Type B pancreatic cell (in vitro differentiated cells): Measurements from ENCODE around the gene ZNF532. TPM values are rescaled to one million over a fixed set of nuclear protein-coding genes. Genes with fewer than 3 reads are reported as not detected.

Source experiments
- DNase-seq: peaks from one replicate; pipeline ENCODE4 v3.0.0; 2021; ENCODE audit warnings: mixed read lengths; ENCODE audit not compliant: unreplicated experiment; ENCODE audit errors: extremely low spot score
- H3K27ac Mint-ChIP-seq: 2 replicates; pipeline ENCODE4 v1.8.0; 2021; ENCODE audit warnings: mild to moderate bottlenecking, mixed read lengths
- H3K27me3 Mint-ChIP-seq: 2 replicates; pipeline ENCODE4 v1.8.0; 2021; ENCODE audit warnings: mixed read lengths
- H3K36me3 Mint-ChIP-seq: 2 replicates; pipeline ENCODE4 v1.8.0; 2021; ENCODE audit warnings: mixed read lengths
- H3K4me1 Mint-ChIP-seq: one replicate; pipeline ENCODE4 v1.8.0; 2021; ENCODE audit warnings: mixed read lengths; ENCODE audit not compliant: unreplicated experiment
- H3K4me3 Mint-ChIP-seq: 2 replicates; pipeline ENCODE4 v1.8.0; 2021; ENCODE audit warnings: mild to moderate bottlenecking, mixed read lengths
- H3K9me3 Mint-ChIP-seq: 2 replicates; pipeline ENCODE4 v1.8.0; 2021; ENCODE audit warnings: mixed read lengths
- CTCF ChIP-seq: fragments of 200-600 bp; sonication (generic); conservative IDR thresholded peaks from 2 replicates; pipeline ENCODE4 v1.5.0; 2021; ENCODE audit warnings: antibody characterized with exemption, mild to moderate bottlenecking
- total RNA-seq: library from RNA; stranded (reverse); gene quantifications from 2 replicates; pipeline ENCODE4 v1.2.1, GENCODE V29; 2021; ENCODE audit warnings: low replicate concordance

ZNF532 gene
- total RNA-seq, 1 donor from 2014 or later = 137 TPM

GRCh38 chr18:58845928-58846724, 18.6 kb upstream of the ZNF532 start:
- Mint-ChIP-seq H3K9me3 (no peaks in the 10 kb centered on the region), H3K27ac (peak overlapping the region; percentile 24), H3K36me3 (no peaks in the 10 kb centered on the region), H3K4me1 (peaks cover 27% of the 10 kb centered on the region), H3K4me3 (no peak overlapping the region), H3K27me3 (peaks cover 3% of the 10 kb centered on the region)
- no peak for DNase-seq
- TF ChIP-seq CTCF = no peak

- Mint-ChIP-seq H3K36me3 (no peaks in the 10 kb centered on the region), H3K4me3 (peak overlapping the region; percentile 82), H3K27ac (peak overlapping the region; percentile 83), H3K9me3 (no peaks in the 10 kb centered on the region), H3K4me1 (peaks cover 37% of the 10 kb centered on the region), H3K27me3 (peaks cover 3% of the 10 kb centered on the region)
- TF ChIP-seq CTCF = no peak
- DNase-seq = no peak
Observed at GRCh38 chr18:58847383-58848071, 17.1 kb upstream of the ZNF532 start.

- Mint-ChIP-seq H3K27ac (no peak overlapping the region), H3K4me3 (no peak overlapping the region), H3K4me1 (peaks cover 34% of the 10 kb centered on the region), H3K27me3 (peaks cover 3% of the 10 kb centered on the region), H3K9me3 (no peaks in the 10 kb centered on the region), H3K36me3 (no peaks in the 10 kb centered on the region)
- no peak for DNase-seq
- TF ChIP-seq CTCF = no peak
Observed at GRCh38 chr18:58848685-58849084, 16.0 kb upstream of the ZNF532 start.

GRCh38 chr18:58850786-58851469, 13.7 kb upstream of the ZNF532 start:
- H3K4me1 Mint-ChIP-seq = peaks cover 31% of the 10 kb centered on the region
- H3K36me3 Mint-ChIP-seq = no peaks in the 10 kb centered on the region
- peaks cover 3% of the 10 kb centered on the region for H3K27me3 Mint-ChIP-seq
- peak overlapping the region; percentile 38 for H3K4me3 Mint-ChIP-seq
- no peak for TF ChIP-seq CTCF
- DNase-seq = no peak
- no peaks in the 10 kb centered on the region for H3K9me3 Mint-ChIP-seq
- peak overlapping the region; percentile 82 for H3K27ac Mint-ChIP-seq

GRCh38 chr18:58851856-58852255, 12.8 kb upstream of the ZNF532 start:
- Mint-ChIP-seq H3K4me1 (peaks cover 31% of the 10 kb centered on the region), H3K4me3 (no peak overlapping the region)

More at GRCh38 chr18:58851856-58852255, 12.8 kb upstream of the ZNF532 start:
- no peak for TF ChIP-seq CTCF
- Mint-ChIP-seq H3K36me3 (no peaks in the 10 kb centered on the region), H3K27ac (no peak overlapping the region), H3K27me3 (peaks cover 3% of the 10 kb centered on the region), H3K9me3 (no peaks in the 10 kb centered on the region)
- DNase-seq = no peak
